H9 (cell line): ENCODE data around the gene TPD52L2. TPM values are rescaled to one million over a fixed set of nuclear protein-coding genes. Genes with fewer than 3 reads are reported as not detected.

Experiments
- DNase-seq: peaks from one replicate; pipeline ENCODE4 v3.0.0-alpha.2; 2017
- H2AFZ ChIP-seq: one replicate; pipeline ENCODE4 v1.6.1; 2013; ENCODE audit warnings: mild to moderate bottlenecking, low read length, control low read depth, moderate library complexity
- H2AK5ac ChIP-seq: 2 replicates; pipeline ENCODE4 v1.6.1; 2013; ENCODE audit warnings: low read length, control low read depth, mixed read lengths; ENCODE audit not compliant: insufficient read length
- H2BK120ac ChIP-seq: one replicate; pipeline ENCODE4 v1.6.1; 2013; ENCODE audit warnings: low read depth, mild to moderate bottlenecking, low read length, control low read depth, inconsistent platforms; ENCODE audit not compliant: poor library complexity, severe bottlenecking
- H2BK12ac ChIP-seq: 2 replicates; pipeline ENCODE4 v1.6.1; 2013; ENCODE audit warnings: low read length, control low read depth, mixed read lengths, low read depth; ENCODE audit not compliant: insufficient read length
- H2BK15ac ChIP-seq: 2 replicates; pipeline ENCODE4 v1.6.1; 2013; ENCODE audit warnings: low read depth, low read length, control low read depth
- H2BK20ac ChIP-seq: one replicate; pipeline ENCODE4 v1.6.1; 2013; ENCODE audit warnings: low read depth, mild to moderate bottlenecking, low read length, control low read depth, inconsistent platforms; ENCODE audit not compliant: poor library complexity, severe bottlenecking
- H2BK5ac ChIP-seq: 2 replicates; pipeline ENCODE4 v1.6.1; 2013; ENCODE audit warnings: low read length, control low read depth, mixed read lengths; ENCODE audit not compliant: insufficient read length
- H3K14ac ChIP-seq: 2 replicates; pipeline ENCODE4 v1.6.1; 2013; ENCODE audit warnings: low read length, control low read depth; ENCODE audit not compliant: insufficient read depth
- H3K18ac ChIP-seq: 2 replicates; pipeline ENCODE4 v1.6.1; 2013; ENCODE audit warnings: low read depth, mild to moderate bottlenecking, mixed read lengths, low read length, control low read depth; ENCODE audit not compliant: insufficient read length
- H3K23ac ChIP-seq: 2 replicates; pipeline ENCODE4 v1.6.1; 2013; ENCODE audit warnings: low read length, control low read depth, mixed read lengths, low read depth; ENCODE audit not compliant: insufficient read length
- H3K23me2 ChIP-seq: 2 replicates; pipeline ENCODE4 v1.6.1; 2013; ENCODE audit warnings: low read depth, mild to moderate bottlenecking, mixed read lengths, low read length, control low read depth; ENCODE audit not compliant: insufficient read length, poor library complexity, severe bottlenecking
- H3K27ac ChIP-seq: 2 replicates; pipeline ENCODE4 v1.5.1; 2013; ENCODE audit warnings: low read length, control low read depth, mixed read lengths, low read depth; ENCODE audit not compliant: insufficient read length
- H3K27me3 ChIP-seq: 2 replicates; pipeline ENCODE4 v1.6.1; 2013; ENCODE audit warnings: low read length, control low read depth, inconsistent platforms; ENCODE audit not compliant: insufficient read depth
- H3K4ac ChIP-seq: 2 replicates; pipeline ENCODE4 v1.6.1; 2013; ENCODE audit warnings: low read depth, mild to moderate bottlenecking, control low read depth, inconsistent platforms, low read length, moderate library complexity
- H3K4me1 ChIP-seq: 2 replicates; pipeline ENCODE4 v1.6.1; 2013; ENCODE audit warnings: low read length, control low read depth, inconsistent platforms; ENCODE audit not compliant: insufficient read depth
- H3K4me2 ChIP-seq: 2 replicates; pipeline ENCODE4 v1.6.1; 2013; ENCODE audit warnings: low read length, control low read depth, mixed read lengths; ENCODE audit not compliant: insufficient read length, insufficient read depth
- H3K56ac ChIP-seq: 2 replicates; pipeline ENCODE4 v1.6.1; 2013; ENCODE audit warnings: low read depth, mild to moderate bottlenecking, mixed read lengths, low read length, control low read depth; ENCODE audit not compliant: insufficient read length
- H3K79me1 ChIP-seq: 2 replicates; pipeline ENCODE4 v1.6.1; 2013; ENCODE audit warnings: low read depth, mild to moderate bottlenecking, moderate library complexity, low read length, control low read depth, inconsistent platforms; ENCODE audit not compliant: insufficient read depth, poor library complexity, severe bottlenecking
- H3K79me2 ChIP-seq: 2 replicates; pipeline ENCODE4 v1.6.1; 2013; ENCODE audit warnings: low read length, control low read depth, inconsistent platforms; ENCODE audit not compliant: insufficient read depth
- H3K9ac ChIP-seq: 2 replicates; pipeline ENCODE4 v1.6.1; 2013; ENCODE audit warnings: low read length, control low read depth, mixed read lengths; ENCODE audit not compliant: insufficient read length; ENCODE audit errors: extremely low read depth
- H3K9me3 ChIP-seq: one replicate; pipeline ENCODE4 v1.6.1; 2013; ENCODE audit warnings: low read depth, low read length, inconsistent platforms; ENCODE audit not compliant: control insufficient read depth
- H3T11ph ChIP-seq: one replicate; pipeline ENCODE4 v1.6.1; 2013; ENCODE audit warnings: mild to moderate bottlenecking, low read length, control low read depth, inconsistent platforms
- H4K20me1 ChIP-seq: one replicate; pipeline ENCODE4 v1.6.1; 2013; ENCODE audit not compliant: control insufficient read depth, insufficient read length, insufficient read depth
- H4K5ac ChIP-seq: 2 replicates; pipeline ENCODE4 v1.6.1; 2013; ENCODE audit warnings: low read depth, mild to moderate bottlenecking, mixed read lengths, low read length, control low read depth; ENCODE audit not compliant: insufficient read length
- H4K8ac ChIP-seq: replicated peaks from 2 replicates; pipeline ENCODE4 v1.6.1; 2013; ENCODE audit warnings: low read length, control low read depth, mixed read lengths, low read depth; ENCODE audit not compliant: insufficient read length
- H4K91ac ChIP-seq: 2 replicates; pipeline ENCODE4 v1.6.1; 2013; ENCODE audit warnings: low read depth, mild to moderate bottlenecking, moderate library complexity, mixed read lengths, low read length, control low read depth; ENCODE audit not compliant: insufficient read length
- H3K27ac Mint-ChIP-seq, 3 experiments: 2 replicates in 2 of 3; 3 replicates in 1 of 3; pipeline ENCODE4 v1.8.0; 2020 to 2021; ENCODE audit warnings: mixed read lengths in 3 of 3, mild to moderate bottlenecking in 1 of 3, moderate library complexity in 1 of 3
- H3K27me3 Mint-ChIP-seq: 2 replicates; pipeline ENCODE4 v1.8.0; 2021; ENCODE audit warnings: low read depth, mild to moderate bottlenecking, moderate library complexity, mixed read lengths
- H3K36me3 Mint-ChIP-seq, 3 experiments: 2 replicates in 2 of 3; 3 replicates in 1 of 3; pipeline ENCODE4 v1.8.0; 2020 to 2021; ENCODE audit warnings: low read depth in 3 of 3, mixed read lengths in 3 of 3; ENCODE audit not compliant: insufficient read depth in 1 of 3
- H3K4me1 Mint-ChIP-seq, 2 experiments: 2 replicates each; pipeline ENCODE4 v1.8.0; 2020; ENCODE audit warnings: mixed read lengths in 2 of 2
- H3K4me3 Mint-ChIP-seq, 2 experiments: 2 replicates in 1 of 2; 3 replicates in 1 of 2; pipeline ENCODE4 v1.8.0; 2020 to 2021; ENCODE audit warnings: mild to moderate bottlenecking in 2 of 2, mixed read lengths in 2 of 2, moderate library complexity in 1 of 2
- H3K9me3 Mint-ChIP-seq, 2 experiments: 2 replicates in 1 of 2; 3 replicates in 1 of 2; pipeline ENCODE4 v1.8.0; 2020; ENCODE audit warnings: mild to moderate bottlenecking in 2 of 2, mixed read lengths in 2 of 2, moderate library complexity in 1 of 2
- CTCF ChIP-seq: fragments of 200-600 bp; sonication (generic); conservative IDR thresholded peaks from 3 replicates; pipeline ENCODE4 v1.8.0; 2021; ENCODE audit warnings: antibody characterized with exemption, mild to moderate bottlenecking
- WGBS: extraction: QIAGEN DNeasy Blood & Tissue Kit; methylation state at CpG from one replicate; pipeline ENCODE4 v1.1.7; 2013; ENCODE audit warnings: missing lambda C conversion rate, low lambda C conversion rate, mixed read lengths; ENCODE audit not compliant: insufficient read length; ENCODE audit errors: extremely low coverage; 5-methylcytosine and 5-hydroxymethylcytosine counted together
- total RNA-seq: library from RNA; stranded (reverse); gene quantifications from 2 replicates; pipeline ENCODE4 v1.2.1, GENCODE V29; 2021

The TPD52L2 gene
- total RNA-seq, 1 experiment from 2014 or later = 94.1 TPM

GRCh38 chr20:63857764-63858392 is 7.2 kb upstream of the TPD52L2 start:
- no peak for TF ChIP-seq CTCF
- Histone ChIP-seq H3K9ac (no peak overlapping the region), H3T11ph (no peak overlapping the region), H4K5ac (no peak overlapping the region), H3K4me1 (peaks cover 2% of the 10 kb centered on the region; the same call in 1 of the 2 replicates), H2BK5ac (no peak overlapping the region), H3K23ac (no peak overlapping the region), H3K56ac (no peak overlapping the region), H2BK120ac (no peak overlapping the region), H2BK15ac (no peak overlapping the region), H3K79me1 (no peaks in the 10 kb centered on the region), H3K27ac (no peak overlapping the region), H3K4me2 (no peak overlapping the region), H2BK12ac (no peak overlapping the region), H3K9me3 (no peaks in the 10 kb centered on the region), H3K27me3 (no peaks in the 10 kb centered on the region), H3K79me2 (no peaks in the 10 kb centered on the region), H3K14ac (no peak overlapping the region), H3K23me2 (no peaks in the 10 kb centered on the region), H2AK5ac (no peak overlapping the region), H4K20me1 (no peaks in the 10 kb centered on the region), H3K18ac (no peak overlapping the region), H4K91ac (no peak overlapping the region), H3K4ac (no peak overlapping the region), H2BK20ac (no peak overlapping the region), H2AFZ (no peak overlapping the region), H4K8ac (no peak overlapping the region)
- Mint-ChIP-seq H3K27me3 (peaks cover 2% of the 10 kb centered on the region; the same call in 1 of the 2 replicates), H3K4me3 (peak overlapping the region; percentile 39 to 48; a peak in 2 of 5 replicates), H3K9me3 (no peaks in the 10 kb centered on the region), H3K27ac (peak overlapping the region; percentile 62 to 88 (median 74); a peak in 3 of 7 replicates), H3K4me1 (peaks cover 22 to 41% of the 10 kb centered on the region in 2 experiments), H3K36me3 (peaks cover 0 to 9% (median 5%) of the 10 kb centered on the region in 3 experiments; a peak in 4 of 7 replicates)
- no CpG with 5 or more reads among the region's 14 CpGs for WGBS
- no peak for DNase-seq
